NCI-H2227 (cell line): Measurements from ENCODE around the gene ARFGAP3.

Source experiments
- DNase-seq: peaks from one replicate; lab custom pipeline; 2025; ENCODE audit not compliant: unreplicated experiment; lab: John Stamatoyannopoulos, UW

Gene ARFGAP3

DNA sequence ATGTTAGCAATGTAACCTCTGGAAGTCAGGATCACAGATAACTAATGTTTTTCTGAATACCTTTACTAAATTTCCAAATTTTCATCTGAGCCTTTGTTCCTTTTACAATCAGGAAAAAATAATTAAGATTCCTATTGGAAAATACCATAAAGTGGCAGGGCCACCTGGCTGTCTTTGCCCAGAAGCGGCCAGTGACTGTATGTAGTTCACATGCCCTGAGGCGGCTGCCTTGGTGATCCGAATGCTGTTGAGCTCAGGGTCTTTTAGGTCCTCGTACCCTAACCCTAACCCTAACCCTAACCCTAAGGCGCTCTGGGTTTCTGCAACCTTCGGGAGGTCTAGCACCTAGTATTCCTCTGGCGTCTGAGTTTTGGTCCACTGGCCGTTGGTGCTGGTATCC, 8.5 kb upstream of the ARFGAP3 start:
- DNase-seq = no peak

GRCh38 chr22:42863349-42863961, 6.4 kb upstream of the ARFGAP3 start:
- DNase-seq = no peak

GRCh38 chr22:42862045-42862734, 5.1 kb upstream of the ARFGAP3 start:
- no peak for DNase-seq

GRCh38 chr22:42860968-42861367, 3.9 kb upstream of the ARFGAP3 start:
- no peak for DNase-seq

DNA sequence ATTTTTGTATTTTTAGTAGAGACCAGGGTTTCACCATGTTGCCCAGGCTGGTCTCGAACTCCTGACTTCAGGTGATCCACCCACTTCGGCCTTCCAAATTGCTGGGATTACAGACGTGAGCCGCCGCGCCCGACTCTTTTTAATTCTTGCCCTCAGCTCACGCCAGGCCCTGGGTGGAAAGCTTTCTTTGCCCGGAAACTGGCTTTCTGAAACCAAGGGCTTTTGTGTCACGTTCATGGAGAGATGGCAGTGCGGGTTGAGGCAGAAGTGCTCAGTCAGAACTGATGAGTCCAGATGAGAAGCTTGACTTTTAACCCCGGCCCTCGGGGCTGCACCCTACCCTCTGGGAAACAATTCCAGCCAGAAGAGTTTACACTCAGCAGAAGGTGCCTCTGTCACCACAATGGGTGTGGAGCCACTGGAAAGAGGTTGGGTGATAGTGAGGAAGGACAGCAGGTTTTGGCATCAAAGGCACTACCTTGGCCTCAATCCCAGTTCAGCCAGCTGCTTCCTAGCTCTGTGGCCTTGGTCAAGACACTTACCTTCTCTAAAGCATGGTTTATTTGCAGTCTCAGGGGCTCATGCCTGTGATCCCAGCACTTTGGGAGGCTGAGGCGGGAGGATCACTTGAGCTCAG, 890 bp upstream of the ARFGAP3 start:
- DNase-seq = no peak

GRCh38 chr22:42856179-42856864, 751 bp downstream of the ARFGAP3 start:
- no peak for DNase-seq

- no peak for DNase-seq
Observed at GRCh38 chr22:42855721-42856120, 1.4 kb downstream of the ARFGAP3 start.

DNA sequence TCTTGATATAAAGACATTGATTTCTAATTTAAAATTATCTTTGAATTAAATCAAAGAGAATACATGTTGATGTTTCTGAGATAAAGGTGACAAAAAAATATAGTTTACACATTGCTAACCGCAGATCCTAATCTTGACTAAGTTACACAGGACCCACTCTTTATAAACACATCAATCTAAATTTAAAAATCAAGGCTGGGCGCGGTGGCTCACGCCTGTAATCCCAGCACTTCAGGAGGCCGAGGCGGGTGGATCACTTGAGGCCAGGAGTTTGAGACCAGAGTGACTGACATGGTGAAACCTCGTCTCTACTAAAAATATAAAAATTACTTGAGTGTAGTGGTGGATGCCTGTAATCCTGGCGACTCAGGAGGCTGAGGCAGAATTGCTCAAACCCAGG, 1.9 kb downstream of the ARFGAP3 start:
- DNase-seq = no peak

DNA sequence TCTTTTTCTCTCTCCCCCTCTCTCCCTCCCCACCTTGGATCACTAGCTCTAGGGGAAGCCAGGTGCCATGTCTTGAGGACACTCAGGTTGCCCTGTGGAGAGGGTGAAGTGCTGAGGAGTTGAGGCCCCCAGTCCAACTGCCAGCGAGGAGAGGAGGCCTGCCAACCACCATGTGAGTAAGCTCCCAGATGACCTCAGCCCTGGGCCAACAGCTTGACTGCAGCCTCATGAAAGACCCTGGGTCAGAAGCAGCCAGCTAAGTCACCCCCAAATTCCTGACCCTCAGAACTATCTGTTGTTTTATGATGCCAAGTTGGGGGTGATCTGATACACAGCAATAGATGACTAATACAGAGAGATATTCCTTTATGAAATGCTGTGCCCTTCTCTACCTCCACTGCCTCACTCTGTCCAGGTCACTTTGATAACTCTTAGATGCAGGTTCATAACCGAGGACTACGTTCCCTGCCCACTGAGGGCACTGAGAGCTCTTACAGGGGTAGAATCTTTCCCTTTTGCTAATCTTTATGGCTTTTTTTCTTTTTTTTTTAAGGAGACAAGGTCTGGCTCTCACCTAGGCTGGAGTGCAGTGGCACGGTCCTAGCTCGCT, 8.0 kb downstream of the ARFGAP3 start:
- DNase-seq = no peak

- no peak for DNase-seq
Observed at GRCh38 chr22:42847110-42847509, 10.0 kb downstream of the ARFGAP3 start.

DNA sequence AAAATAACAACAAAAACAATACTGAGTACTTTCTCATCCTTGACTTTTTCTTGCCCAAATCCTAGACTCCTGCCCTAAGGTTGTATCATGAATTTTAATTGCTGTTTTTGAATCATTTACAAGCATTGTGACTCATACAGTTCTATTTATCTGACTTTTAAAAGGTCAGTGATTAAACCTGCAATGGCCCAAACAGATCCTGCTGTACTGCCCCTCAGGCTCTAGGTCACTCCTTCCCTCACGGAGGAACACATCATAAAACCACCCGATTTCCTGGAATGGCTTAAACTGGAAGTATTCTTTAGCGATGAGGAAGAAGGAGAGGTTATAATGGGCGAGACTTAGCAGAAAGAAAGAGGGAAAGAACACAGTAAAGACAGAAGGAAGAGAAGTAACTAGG, 12.3 kb downstream of the ARFGAP3 start:
- no peak for DNase-seq

DNA sequence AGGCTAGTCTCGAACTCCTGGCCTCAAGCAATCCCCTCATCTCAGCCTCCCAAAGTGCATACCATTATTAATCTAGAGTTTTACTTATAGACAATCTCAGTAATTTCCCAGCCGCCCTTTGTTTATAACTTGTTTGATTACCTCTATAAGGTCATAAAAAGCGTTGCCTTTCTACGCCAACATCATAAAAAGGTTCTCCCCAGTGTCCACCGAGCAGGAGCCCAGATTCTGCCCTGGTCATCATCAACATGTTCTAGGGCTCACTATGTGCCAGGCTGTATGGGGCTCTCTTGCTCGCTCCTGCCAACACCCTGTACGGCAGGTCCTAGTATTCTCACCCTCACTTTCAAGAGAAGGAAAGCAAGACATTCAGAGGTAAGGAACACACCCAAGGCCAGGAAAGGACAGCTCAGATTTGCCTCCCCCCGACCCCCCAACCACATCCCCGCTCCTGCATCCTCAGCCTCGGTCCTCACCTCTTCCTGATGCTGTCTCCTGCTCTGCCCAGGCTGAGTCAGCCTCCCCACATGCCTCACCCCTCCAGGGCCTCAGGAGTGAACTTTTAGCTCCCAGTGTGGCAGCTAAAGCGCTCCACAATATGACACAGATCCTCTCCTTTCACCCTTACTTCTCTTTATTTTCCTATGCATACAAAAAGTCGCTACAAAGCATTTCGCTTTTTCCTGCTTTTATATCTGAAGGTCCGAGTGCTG, 14.3 kb downstream of the ARFGAP3 start:
- no peak for DNase-seq

- DNase-seq = no peak
Observed at GRCh38 chr22:42841444-42841843, 15.6 kb downstream of the ARFGAP3 start.

- DNase-seq = no peak
Observed at GRCh38 chr22:42837556-42837955, 19.5 kb downstream of the ARFGAP3 start.

GRCh38 chr22:42836026-42836425, 21.0 kb downstream of the ARFGAP3 start:
- DNase-seq = no peak

GRCh38 chr22:42834177-42834949, 22.7 kb downstream of the ARFGAP3 start:
- DNase-seq = no peak

DNA sequence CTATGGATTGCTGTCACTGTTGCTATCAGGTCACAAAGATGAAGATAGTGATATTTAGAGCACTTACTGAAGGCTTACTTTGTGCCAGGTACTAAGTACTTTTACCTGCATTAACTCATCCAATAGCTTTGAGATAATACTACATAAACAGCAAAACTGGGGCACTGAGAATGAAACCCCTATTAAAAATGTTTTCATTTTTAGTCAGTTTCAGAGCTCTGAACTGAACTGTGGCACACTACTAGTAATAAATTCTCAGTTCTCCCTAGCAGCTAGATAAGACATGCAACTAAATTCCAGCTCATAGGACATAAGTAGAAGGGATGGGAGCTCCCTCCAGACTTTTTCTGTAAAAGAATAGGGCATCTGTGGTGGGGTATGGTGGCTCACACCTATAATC, 24.0 kb downstream of the ARFGAP3 start:
- DNase-seq = no peak

GRCh38 chr22:42831712-42832111, 25.4 kb downstream of the ARFGAP3 start:
- DNase-seq = no peak

GRCh38 chr22:42830161-42830560, 26.9 kb downstream of the ARFGAP3 start:
- DNase-seq = no peak

DNA sequence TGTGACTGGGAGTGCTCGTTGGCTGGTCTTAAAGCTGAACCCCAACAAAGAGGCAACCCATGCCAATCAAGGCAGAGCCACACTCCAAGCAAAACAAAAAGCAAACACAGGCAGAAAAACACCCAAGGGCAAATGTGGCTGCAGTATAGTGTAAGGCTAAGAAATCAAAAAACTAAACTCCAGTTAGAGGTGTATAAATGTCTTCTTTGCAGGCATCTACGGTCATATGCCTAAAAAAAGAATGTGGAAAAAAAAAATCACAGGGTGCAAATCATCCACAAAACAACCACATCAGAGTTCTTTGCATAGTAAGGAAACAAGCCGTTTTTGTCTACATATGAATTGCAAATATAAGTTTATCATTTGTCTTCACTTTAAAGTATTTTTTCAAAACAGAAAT, 27.8 kb downstream of the ARFGAP3 start:
- no peak for DNase-seq
